Activated T-helper 1 cell treated with anti-CD3 and anti-CD28 coated beads, Interleukin-2, amount 50 U/mL, for 16 hours (primary cell): Measurements from ENCODE around the gene NLN.
"Not testable (repeated sequence)": the region's sequence is repeated elsewhere in the genome, so short reads cannot be mapped to it uniquely, and the experiment has no call there.

Experiments used
- DNase-seq, 2 donors: peaks; one replicate each; pipeline ENCODE4 v3.0.0-alpha.2; 2020; ENCODE audit warnings: low read depth in 1 of 2, low spot score in 1 of 2

The NLN gene

GRCh38 chr5:65721720-65722574, at the start of gene NLN, which contains the start of gene SGTB:
Gene NLN, plus strand, starts transcription at chr5:65722205. Its CDS starts 169 bp downstream, at chr5:65722374.
Gene SGTB, minus strand, starts transcription at chr5:65722109. Its CDS starts 1,302 bp downstream, at chr5:65720807.
- DNase-seq = peak; percentile 68 to 78

GRCh38 chr5:65672796-65673195, 49.2 kb upstream of the NLN start:
- no peak for DNase-seq

- no peak for DNase-seq
Observed at GRCh38 chr5:65674749-65675148, 47.3 kb upstream of the NLN start.

GRCh38 chr5:65676056-65676455, 45.9 kb upstream of the NLN start:
- not testable (repeated sequence) for DNase-seq

GRCh38 chr5:65682148-65682547, 39.9 kb upstream of the NLN start:
- DNase-seq = no peak

- no peak for DNase-seq
Observed at GRCh38 chr5:65693121-65693520, 28.9 kb upstream of the NLN start.

- DNase-seq = no peak
Observed at GRCh38 chr5:65695162-65695755, 26.7 kb upstream of the NLN start.

- no peak for DNase-seq
Observed at GRCh38 chr5:65695896-65696295, 26.1 kb upstream of the NLN start.

- DNase-seq = no peak
Observed at GRCh38 chr5:65696892-65697291, 25.1 kb upstream of the NLN start.

- no peak for DNase-seq
Observed at GRCh38 chr5:65699338-65699737, 22.7 kb upstream of the NLN start.

- no peak for DNase-seq
Observed at GRCh38 chr5:65702036-65702435, 20.0 kb upstream of the NLN start.

GRCh38 chr5:65704621-65705239, 17.3 kb upstream of the NLN start:
- DNase-seq = no peak

- DNase-seq = no peak
Observed at GRCh38 chr5:65707663-65708062, 14.3 kb upstream of the NLN start.

- DNase-seq = no peak
Observed at GRCh38 chr5:65708145-65708544, 13.9 kb upstream of the NLN start.

- DNase-seq = no peak
Observed at GRCh38 chr5:65718576-65719310, 3.3 kb upstream of the NLN start.

GRCh38 chr5:65721050-65721719, 820 bp upstream of the NLN start:
- DNase-seq = no peak

GRCh38 chr5:65722575-65723403, 784 bp downstream of the NLN start:
- no peak for DNase-seq

- no peak for DNase-seq
Observed at GRCh38 chr5:65727491-65728156, 5.6 kb downstream of the NLN start.

GRCh38 chr5:65728218-65728617, 6.2 kb downstream of the NLN start:
- no peak for DNase-seq
